Measurements from ENCODE around the gene KRTAP19-4.

Gene KRTAP19-4

DNA sequence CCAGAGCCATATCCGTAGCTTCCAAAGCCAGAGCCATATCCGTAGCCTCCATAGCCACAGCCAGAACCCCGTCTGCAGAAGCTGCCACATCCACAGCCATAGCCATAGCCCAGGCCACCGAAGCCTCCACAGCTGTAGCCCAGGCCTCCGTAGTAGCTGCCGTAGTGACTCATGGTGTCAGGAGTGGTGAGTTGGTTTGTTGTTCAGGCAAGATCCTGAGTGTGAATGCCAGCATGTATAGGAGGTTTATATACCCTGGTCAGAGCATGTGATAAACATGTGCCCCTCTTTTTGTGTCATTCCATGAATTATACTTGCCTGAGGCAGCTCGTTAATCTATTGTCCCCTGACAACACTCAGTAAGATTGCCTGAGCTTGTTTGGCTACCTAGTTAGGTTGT lies 16.8 kb downstream of the KRTAP19-4 start, which contains the start of gene KRTAP19-1:
KRTAP19-1 (minus strand) TSS at position 223 of the 400 bp plus-strand sequence; CDS start at position 173, 50 bp downstream.
- TF ChIP-seq POLR2AphosphoS5 (IDR thresholded peaks at IDR 0.05; ENCODE audit: low read depth, low read length) (no peak), FOXP2 (optimal IDR thresholded peaks at IDR 0.05; ENCODE audit: borderline replicate concordance, extremely low read depth, extremely low read length, insufficient read depth) (no peak), REST (IDR thresholded peaks at IDR 0.05; ENCODE audit: insufficient read depth in 1 of 2, low read depth in 2 of 2, low read length in 2 of 2) (no peak), TAF1 (IDR thresholded peaks at IDR 0.05; ENCODE audit: borderline replicate concordance, insufficient read depth, low read length) (no peak), SIN3A (IDR thresholded peaks at IDR 0.05; ENCODE audit: borderline replicate concordance, insufficient read depth, low read length) (no peak)

DNA sequence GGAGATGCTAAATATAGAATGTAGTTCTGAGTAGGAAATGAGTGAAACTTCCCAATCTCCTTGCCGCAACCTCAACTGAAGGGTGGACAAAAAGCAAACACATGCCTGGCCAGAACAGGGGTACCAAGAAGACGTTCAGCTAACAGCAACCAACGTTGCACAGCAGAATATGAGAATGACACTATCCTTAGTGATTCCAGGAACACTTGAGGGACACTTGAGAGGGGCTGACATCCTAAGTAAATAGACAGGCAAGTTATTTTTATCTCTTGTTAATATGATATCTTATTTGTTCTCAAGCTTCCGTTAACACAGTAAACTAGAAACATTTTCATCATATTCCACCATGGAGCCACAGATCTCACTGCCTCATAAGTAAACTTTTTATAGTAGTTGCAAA lies 17.7 kb downstream of the KRTAP19-4 start:
- no peak for TF ChIP-seq POLR2AphosphoS5 (IDR thresholded peaks at IDR 0.05; ENCODE audit: low read depth, low read length)
- no peak for TF ChIP-seq FOXP2 (optimal IDR thresholded peaks at IDR 0.05; ENCODE audit: borderline replicate concordance, extremely low read depth, extremely low read length, insufficient read depth)
- no peak for TF ChIP-seq SIN3A (IDR thresholded peaks at IDR 0.05; ENCODE audit: borderline replicate concordance, insufficient read depth, low read length)
- no peak for TF ChIP-seq TAF1 (IDR thresholded peaks at IDR 0.05; ENCODE audit: borderline replicate concordance, insufficient read depth, low read length)
- TF ChIP-seq REST (IDR thresholded peaks at IDR 0.05; ENCODE audit: insufficient read depth in 1 of 2, low read depth in 2 of 2, low read length in 2 of 2): no peak

DNA sequence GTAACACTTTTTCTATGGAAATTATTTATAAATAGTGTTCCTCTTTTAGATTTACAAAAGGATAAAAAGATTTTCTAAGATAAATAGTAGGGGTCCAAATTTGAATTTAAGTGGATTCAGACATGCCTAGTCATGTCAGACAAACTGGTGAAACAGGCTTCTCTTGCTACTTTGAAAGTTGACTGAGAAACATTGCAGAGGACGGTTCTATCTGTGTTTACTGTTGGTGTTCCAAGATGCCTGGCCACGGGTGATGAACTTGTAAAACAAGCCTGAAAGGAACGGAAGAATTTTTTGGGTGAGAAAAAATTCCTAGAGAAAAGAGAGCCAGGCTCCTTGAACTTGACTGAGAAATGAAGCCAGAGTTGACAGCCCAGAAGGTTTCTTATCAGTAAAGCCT lies 19.0 kb downstream of the KRTAP19-4 start:
- TF ChIP-seq FOXP2 (optimal IDR thresholded peaks at IDR 0.05; ENCODE audit: borderline replicate concordance, extremely low read depth, extremely low read length, insufficient read depth) (no peak), POLR2AphosphoS5 (IDR thresholded peaks at IDR 0.05; ENCODE audit: low read depth, low read length) (no peak), SIN3A (IDR thresholded peaks at IDR 0.05; ENCODE audit: borderline replicate concordance, insufficient read depth, low read length) (no peak), TAF1 (IDR thresholded peaks at IDR 0.05; ENCODE audit: borderline replicate concordance, insufficient read depth, low read length) (no peak), REST (IDR thresholded peaks at IDR 0.05; ENCODE audit: insufficient read depth in 1 of 2, low read depth in 2 of 2, low read length in 2 of 2) (no peak)

DNA sequence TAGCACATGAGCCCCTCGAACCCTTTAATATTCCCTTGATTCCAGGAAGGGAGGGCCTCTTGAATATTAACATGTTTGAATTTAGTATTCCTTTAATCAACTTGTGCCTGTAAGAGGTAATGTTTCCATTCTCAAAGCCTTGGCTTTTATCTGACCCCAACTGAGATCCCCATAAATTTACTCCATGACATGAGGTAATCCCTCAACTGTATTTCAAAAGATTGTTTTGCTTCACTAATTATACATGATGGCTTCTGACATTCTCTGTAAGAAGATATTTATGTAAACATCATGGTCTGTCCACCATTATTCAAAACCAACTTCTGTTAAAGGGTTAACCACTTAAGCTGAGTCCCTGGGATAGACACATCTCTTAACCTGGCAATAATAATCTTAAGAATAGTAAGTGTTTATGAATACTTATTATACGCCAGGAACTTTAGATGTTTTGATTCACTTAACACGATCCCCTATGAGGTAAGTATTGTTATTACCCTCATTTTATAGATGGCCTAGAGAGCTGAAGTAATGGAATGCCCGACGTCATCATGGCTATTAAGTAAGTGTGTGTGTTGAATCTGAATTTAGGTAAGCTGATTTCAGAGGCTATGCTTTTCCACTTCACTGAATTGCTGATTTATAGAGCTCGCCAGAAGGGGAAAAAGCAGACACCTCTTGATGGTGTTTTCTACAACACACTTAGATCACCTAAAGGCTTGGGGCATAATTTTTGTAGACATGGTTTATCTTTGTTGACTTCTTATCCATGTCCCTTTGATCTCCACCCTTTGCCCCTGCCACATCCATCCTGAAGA lies 27.9 kb downstream of the KRTAP19-4 start:
- TF ChIP-seq FOXP2 (optimal IDR thresholded peaks at IDR 0.05; ENCODE audit: borderline replicate concordance, extremely low read depth, extremely low read length, insufficient read depth) (no peak), SIN3A (IDR thresholded peaks at IDR 0.05; ENCODE audit: borderline replicate concordance, insufficient read depth, low read length) (no peak)

DNA sequence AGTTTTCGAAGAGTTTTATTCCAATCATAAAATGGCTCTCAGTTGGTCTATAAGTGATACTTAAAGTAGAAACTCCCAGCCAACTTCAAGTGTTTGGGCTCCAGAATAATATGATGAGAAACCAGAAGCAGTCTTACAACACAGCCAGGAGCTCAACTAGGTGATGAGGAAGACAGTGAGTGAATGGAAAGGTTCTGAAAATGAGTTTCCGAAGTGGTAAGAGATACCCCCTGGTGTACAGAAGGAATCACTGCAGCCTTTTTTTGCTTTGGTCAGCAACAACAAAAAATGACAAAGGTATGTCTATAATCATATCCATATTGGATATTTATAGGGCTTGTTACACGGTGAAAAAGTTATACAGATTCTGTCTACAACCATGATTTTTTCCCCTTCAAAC lies 33.3 kb downstream of the KRTAP19-4 start:
- no peak for TF ChIP-seq TAF1 (IDR thresholded peaks at IDR 0.05; ENCODE audit: borderline replicate concordance, insufficient read depth, low read length)
- TF ChIP-seq POLR2AphosphoS5 (IDR thresholded peaks at IDR 0.05; ENCODE audit: low read depth, low read length): no peak
- TF ChIP-seq FOXP2 (optimal IDR thresholded peaks at IDR 0.05; ENCODE audit: borderline replicate concordance, extremely low read depth, extremely low read length, insufficient read depth): no peak
- no peak for TF ChIP-seq REST (IDR thresholded peaks at IDR 0.05; ENCODE audit: insufficient read depth in 1 of 2, low read depth in 2 of 2, low read length in 2 of 2)
- no peak for TF ChIP-seq SIN3A (IDR thresholded peaks at IDR 0.05; ENCODE audit: borderline replicate concordance, insufficient read depth, low read length)
